Esophagus (tissue), 2 donors: ENCODE results near the gene USP31. TPM values are rescaled to one million over a fixed set of nuclear protein-coding genes. Genes with fewer than 3 reads are reported as not detected.
A peak's percentile ranks its signal among the peaks of the same experiment; 100 is the strongest.

Experiments used
- H3K27ac ChIP-seq, 2 donors: one replicate each; pipeline ENCODE4 v1.5.1; 2013; ENCODE audit warnings: low read depth in 2 of 2, mild to moderate bottlenecking in 2 of 2, inconsistent platforms in 1 of 2, low read length in 1 of 2, moderate library complexity in 1 of 2
- H3K27me3 ChIP-seq, 2 donors: one replicate each; pipeline ENCODE4 v1.6.1; 2013; ENCODE audit warnings: low read length in 2 of 2, control low read depth in 1 of 2, mild to moderate bottlenecking in 1 of 2; ENCODE audit not compliant: insufficient read depth in 2 of 2, control insufficient read depth in 1 of 2
- H3K36me3 ChIP-seq, 2 donors: one replicate each; pipeline ENCODE4 v1.6.1; 2013; ENCODE audit warnings: low read length in 1 of 2; ENCODE audit not compliant: control insufficient read depth in 2 of 2, insufficient read depth in 2 of 2
- H3K4me1 ChIP-seq, 2 donors: one replicate each; pipeline ENCODE4 v1.6.1; 2013; ENCODE audit warnings: low read length in 1 of 2; ENCODE audit not compliant: control insufficient read depth in 2 of 2, insufficient read depth in 2 of 2
- H3K4me3 ChIP-seq, 2 donors: one replicate each; pipeline ENCODE4 v1.5.1; 2013; ENCODE audit warnings: low read length in 2 of 2, mild to moderate bottlenecking in 2 of 2, low read depth in 1 of 2, moderate library complexity in 1 of 2
- H3K9me3 ChIP-seq, 2 donors: one replicate each; pipeline ENCODE4 v1.6.1; 2013; ENCODE audit warnings: mild to moderate bottlenecking in 2 of 2, low read depth in 1 of 2, low read length in 1 of 2, moderate library complexity in 1 of 2; ENCODE audit not compliant: control insufficient read depth in 2 of 2, insufficient read depth in 1 of 2
- WGBS, 2 donors: extraction: QIAGEN DNeasy Blood & Tissue Kit; methylation state at CpG; one replicate each; pipeline ENCODE4 v1.1.7; 2013; 5-methylcytosine and 5-hydroxymethylcytosine counted together
- polyA plus RNA-seq, 2 donors: library from polyadenylated mRNA; stranded (reverse); fragments of 200-250 nt; gene quantifications; one replicate each; pipeline ENCODE4 v1.2.3, GENCODE V29; 2013
- donor health status: healthy with polysubstance abuse.
- donor health status: Bipolar disorder and iron deficiency.

USP31 gene, protein sequence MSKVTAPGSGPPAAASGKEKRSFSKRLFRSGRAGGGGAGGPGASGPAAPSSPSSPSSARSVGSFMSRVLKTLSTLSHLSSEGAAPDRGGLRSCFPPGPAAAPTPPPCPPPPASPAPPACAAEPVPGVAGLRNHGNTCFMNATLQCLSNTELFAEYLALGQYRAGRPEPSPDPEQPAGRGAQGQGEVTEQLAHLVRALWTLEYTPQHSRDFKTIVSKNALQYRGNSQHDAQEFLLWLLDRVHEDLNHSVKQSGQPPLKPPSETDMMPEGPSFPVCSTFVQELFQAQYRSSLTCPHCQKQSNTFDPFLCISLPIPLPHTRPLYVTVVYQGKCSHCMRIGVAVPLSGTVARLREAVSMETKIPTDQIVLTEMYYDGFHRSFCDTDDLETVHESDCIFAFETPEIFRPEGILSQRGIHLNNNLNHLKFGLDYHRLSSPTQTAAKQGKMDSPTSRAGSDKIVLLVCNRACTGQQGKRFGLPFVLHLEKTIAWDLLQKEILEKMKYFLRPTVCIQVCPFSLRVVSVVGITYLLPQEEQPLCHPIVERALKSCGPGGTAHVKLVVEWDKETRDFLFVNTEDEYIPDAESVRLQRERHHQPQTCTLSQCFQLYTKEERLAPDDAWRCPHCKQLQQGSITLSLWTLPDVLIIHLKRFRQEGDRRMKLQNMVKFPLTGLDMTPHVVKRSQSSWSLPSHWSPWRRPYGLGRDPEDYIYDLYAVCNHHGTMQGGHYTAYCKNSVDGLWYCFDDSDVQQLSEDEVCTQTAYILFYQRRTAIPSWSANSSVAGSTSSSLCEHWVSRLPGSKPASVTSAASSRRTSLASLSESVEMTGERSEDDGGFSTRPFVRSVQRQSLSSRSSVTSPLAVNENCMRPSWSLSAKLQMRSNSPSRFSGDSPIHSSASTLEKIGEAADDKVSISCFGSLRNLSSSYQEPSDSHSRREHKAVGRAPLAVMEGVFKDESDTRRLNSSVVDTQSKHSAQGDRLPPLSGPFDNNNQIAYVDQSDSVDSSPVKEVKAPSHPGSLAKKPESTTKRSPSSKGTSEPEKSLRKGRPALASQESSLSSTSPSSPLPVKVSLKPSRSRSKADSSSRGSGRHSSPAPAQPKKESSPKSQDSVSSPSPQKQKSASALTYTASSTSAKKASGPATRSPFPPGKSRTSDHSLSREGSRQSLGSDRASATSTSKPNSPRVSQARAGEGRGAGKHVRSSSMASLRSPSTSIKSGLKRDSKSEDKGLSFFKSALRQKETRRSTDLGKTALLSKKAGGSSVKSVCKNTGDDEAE (N-terminal part only)
- 1 to 10 TPM; 3.3 to 6.5 TPM for polyA plus RNA-seq

DNA sequence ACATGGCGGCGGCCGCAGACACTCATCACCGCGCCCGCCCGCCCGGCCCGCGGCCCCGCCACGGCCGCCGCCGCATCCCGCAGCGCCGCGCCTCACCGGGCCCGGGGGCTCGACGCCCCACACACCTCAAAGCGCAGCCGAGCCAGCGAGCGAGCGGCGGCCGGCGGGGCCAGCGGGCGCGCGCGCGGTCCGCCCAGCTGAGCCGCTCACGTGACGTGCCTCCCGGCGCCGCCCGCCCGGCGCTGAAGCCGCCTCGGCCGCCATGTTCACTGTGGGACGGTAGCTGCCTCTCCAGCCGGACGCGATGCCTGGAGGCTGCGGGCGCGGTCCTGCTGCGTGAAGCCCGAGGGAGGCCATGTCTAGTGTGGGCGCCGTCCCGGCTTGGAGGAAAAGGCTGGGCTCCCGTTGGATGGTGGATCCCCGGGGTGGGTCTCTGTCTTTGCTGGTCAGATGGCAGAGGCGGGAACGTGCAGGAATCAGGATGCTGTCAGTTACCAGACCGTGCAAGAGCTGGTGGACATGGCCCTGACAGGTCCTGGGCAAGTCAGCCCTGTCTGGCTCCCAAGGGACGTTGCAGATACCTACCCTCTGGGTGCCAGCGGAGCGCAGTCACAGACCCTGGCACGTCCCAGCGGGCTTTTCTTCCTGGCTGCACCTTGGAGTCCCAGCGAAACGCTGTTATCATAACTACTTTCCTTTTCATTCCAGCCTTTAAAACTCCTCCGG lies at the start of gene USP31:
Gene USP31, minus strand, starts transcription at position 186 of the 726 bp plus-strand sequence. Its CDS starts 182 bp downstream, at position 4.
- Histone ChIP-seq H3K36me3 (no peaks in the 10 kb centered on the region), H3K4me1 (peaks cover 3 to 6% of the 10 kb centered on the region in 2 donors), H3K9me3 (no peaks in the 10 kb centered on the region), H3K27ac (peak within 1 kb of the TSS; percentile 91 to 95), H3K27me3 (no peaks in the 10 kb centered on the region), H3K4me3 (peak within 1 kb of the TSS; percentile 64 to 80)
- 1% methylated on average over 53 to 75 of the region's 75 CpGs for WGBS, 2 donors

DNA sequence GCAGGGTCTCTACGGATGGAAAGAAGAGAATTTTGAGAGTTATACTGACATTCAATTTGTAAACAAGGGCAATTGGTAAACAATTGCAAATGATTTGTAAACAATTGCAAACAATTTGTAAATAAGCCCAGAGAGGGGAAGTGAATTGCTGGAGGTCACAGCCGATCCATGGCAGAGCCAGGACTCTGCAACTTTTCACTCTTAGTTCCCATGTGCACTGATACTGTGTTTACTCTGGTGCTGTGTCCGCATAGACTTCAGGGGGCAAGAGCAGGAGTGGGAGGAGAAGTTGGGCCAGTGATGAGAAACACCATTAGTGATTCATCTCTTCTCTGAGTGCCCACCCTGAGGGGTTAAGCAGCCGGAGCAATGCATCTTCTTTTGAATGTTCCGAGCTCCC lies 47.3 kb upstream of the USP31 start:
- Histone ChIP-seq H3K4me1 (no peaks in the 10 kb centered on the region), H3K27me3 (peaks cover 0 to 3% of the 10 kb centered on the region in 2 donors), H3K36me3 (peaks cover 0 to 5% of the 10 kb centered on the region in 2 donors), H3K27ac (no peak overlapping the region), H3K4me3 (no peak overlapping the region), H3K9me3 (no peaks in the 10 kb centered on the region)
- WGBS, 2 donors, result 59 to 70% methylated on average over 5 of the region's 5 CpGs

DNA sequence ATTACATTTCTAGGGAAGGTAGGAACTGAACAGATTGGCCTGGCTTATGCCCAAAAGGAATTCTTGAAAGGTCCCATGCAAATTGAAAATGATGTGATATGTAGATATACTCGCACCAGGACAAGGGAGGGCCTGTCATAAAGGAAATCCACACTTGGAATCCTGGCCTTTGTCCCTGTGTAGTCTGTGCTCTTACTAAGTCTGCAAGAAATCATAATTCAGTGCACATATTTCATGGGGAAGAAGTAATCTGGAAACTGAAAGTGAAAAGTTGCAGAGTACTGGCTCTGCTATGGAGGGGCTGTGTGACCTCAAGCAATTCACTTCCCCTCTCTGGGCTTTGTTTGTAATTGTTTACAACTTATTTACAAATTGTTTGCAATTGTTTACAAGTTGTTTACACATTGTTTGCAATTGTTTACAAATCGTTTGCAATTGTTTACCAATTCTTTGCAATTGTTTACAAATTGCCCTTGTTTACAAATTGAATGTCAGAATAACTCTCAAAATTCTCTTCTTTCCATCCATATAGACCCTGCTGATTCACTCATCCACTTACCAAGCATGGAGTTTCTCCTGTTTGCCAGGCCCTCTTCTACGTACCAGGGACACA lies 46.2 kb upstream of the USP31 start:
- WGBS, 2 donors, result 53 to 63% methylated on average over 3 of the region's 3 CpGs
- no peak overlapping the region for H3K4me3 ChIP-seq
- H3K27me3 ChIP-seq, result no peaks in the 10 kb centered on the region
- peaks cover 0 to 5% of the 10 kb centered on the region in 2 donors for H3K36me3 ChIP-seq
- H3K9me3 ChIP-seq, result no peaks in the 10 kb centered on the region
- no peaks in the 10 kb centered on the region for H3K4me1 ChIP-seq
- no peak overlapping the region for H3K27ac ChIP-seq

DNA sequence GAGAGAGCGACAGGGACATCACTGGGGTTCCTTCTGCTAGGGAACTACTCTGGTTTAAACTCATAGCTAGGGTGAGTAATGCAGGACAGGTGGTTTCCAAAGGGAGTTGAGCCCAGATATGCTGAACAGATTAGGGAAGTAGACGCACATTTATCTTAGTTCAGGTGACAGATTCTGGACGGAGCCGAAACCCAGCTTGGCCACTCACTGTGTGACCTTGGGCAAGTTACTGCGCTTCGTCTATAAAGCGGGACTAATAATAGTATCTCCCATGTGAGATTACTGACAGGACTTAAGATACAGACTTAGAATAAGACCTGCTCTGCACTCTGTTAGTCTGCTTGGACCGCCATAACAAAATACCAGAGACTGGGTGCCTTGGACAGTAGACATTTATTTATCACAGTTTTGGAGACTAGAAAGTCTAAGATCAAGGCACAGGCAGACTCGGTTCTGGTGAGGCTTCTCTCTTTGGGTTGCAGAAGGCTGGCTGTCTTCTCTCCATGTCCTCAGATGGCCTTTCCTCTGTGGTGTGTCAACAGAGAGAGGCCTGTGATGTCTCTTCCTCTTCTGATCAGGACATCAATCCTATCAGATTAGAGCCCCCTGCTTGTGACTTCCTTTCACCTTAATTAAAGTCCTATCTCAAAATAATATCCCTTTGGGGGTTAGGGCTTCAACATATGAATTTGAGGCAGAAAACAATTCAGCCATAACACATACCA lies 45.4 kb upstream of the USP31 start:
- WGBS, 2 donors, result 67 to 80% methylated on average over 9 of the region's 9 CpGs
- Histone ChIP-seq H3K4me1 (no peaks in the 10 kb centered on the region), H3K27me3 (no peaks in the 10 kb centered on the region), H3K4me3 (no peak overlapping the region), H3K36me3 (peaks cover 0 to 5% of the 10 kb centered on the region in 2 donors), H3K9me3 (no peaks in the 10 kb centered on the region), H3K27ac (no peak overlapping the region)

DNA sequence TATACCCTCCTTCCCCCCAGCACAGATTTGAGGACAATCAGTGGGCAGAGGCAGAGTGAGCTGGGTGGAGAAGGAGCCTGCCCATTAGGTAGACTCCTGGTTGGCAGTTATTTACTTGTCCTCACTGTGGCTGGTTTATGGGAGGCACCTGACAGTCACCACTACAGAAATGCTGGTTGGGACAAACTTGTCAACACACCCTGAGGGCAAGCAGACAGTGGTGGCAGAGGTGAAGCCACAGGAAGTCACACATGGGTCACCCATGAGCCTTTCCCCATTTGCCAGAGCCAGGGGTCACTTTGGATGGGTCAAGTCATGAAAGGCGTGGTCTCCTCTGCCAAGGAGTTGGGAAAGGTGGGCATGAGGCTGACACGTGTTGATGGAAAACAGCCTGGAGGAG lies 39.7 kb upstream of the USP31 start:
- WGBS, 2 donors, result 82 to 85% methylated on average over 2 of the region's 2 CpGs
- Histone ChIP-seq H3K4me1 (no peaks in the 10 kb centered on the region), H3K27ac (peak overlapping the region in 1 of 2 donors; percentile 20), H3K9me3 (no peaks in the 10 kb centered on the region), H3K36me3 (peaks cover 0 to 9% of the 10 kb centered on the region in 2 donors), H3K27me3 (no peaks in the 10 kb centered on the region), H3K4me3 (no peak overlapping the region)

DNA sequence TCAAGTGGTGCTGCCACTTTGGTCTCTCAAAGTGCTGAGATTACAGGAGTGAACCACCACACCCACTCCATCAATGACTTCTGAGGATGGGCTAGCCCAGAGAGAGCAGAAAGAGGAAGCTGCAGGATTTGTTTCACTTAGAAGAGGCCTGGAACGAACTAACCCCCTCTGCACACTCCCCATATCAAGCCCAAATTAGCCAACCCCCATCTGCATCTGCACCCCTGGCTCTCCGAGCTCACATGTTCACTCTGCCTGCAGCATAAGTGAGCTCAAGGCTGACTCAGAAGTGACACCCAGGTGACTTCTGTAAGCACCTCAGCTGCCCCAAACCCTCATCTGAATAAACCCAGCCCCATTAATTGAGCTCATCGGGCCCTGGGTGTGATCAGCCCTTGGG lies 38.1 kb upstream of the USP31 start:
- peaks cover 0 to 9% of the 10 kb centered on the region in 2 donors for H3K36me3 ChIP-seq
- peak overlapping the region in 1 of 2 donors; percentile 50 for H3K27ac ChIP-seq

DNA sequence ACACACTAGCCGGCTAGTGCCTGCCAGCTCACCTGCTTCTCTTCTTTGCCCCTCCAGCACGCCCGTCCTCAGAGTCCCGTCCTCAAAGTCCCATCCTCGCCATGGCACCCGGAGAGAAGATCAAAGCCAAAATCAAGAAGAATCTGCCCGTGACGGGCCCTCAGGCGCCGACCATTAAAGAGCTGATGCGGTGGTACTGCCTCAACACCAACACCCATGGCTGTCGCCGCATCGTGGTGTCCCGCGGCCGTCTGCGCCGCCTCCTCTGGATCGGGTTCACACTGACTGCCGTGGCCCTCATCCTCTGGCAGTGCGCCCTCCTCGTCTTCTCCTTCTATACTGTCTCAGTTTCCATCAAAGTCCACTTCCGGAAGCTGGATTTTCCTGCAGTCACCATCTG lies 36.9 kb upstream of the USP31 start:
- no peak overlapping the region for H3K27ac ChIP-seq
- H3K4me3 ChIP-seq, result no peak overlapping the region
- H3K36me3 ChIP-seq, result peaks cover 0 to 9% of the 10 kb centered on the region in 2 donors
- H3K9me3 ChIP-seq, result no peaks in the 10 kb centered on the region
- H3K4me1 ChIP-seq, result peaks cover 2 to 6% of the 10 kb centered on the region in 2 donors
- no peaks in the 10 kb centered on the region for H3K27me3 ChIP-seq
- 73 to 76% methylated on average over 24 of the region's 24 CpGs for WGBS, 2 donors

More for the DNA sequence above, 38.1 kb upstream of the USP31 start:
- Histone ChIP-seq H3K4me3 (no peak overlapping the region), H3K4me1 (peaks cover 0 to 6% of the 10 kb centered on the region in 2 donors), H3K9me3 (no peaks in the 10 kb centered on the region), H3K27me3 (no peaks in the 10 kb centered on the region)
- WGBS, 2 donors, result 64 to 66% methylated on average over 3 of the region's 3 CpGs

DNA sequence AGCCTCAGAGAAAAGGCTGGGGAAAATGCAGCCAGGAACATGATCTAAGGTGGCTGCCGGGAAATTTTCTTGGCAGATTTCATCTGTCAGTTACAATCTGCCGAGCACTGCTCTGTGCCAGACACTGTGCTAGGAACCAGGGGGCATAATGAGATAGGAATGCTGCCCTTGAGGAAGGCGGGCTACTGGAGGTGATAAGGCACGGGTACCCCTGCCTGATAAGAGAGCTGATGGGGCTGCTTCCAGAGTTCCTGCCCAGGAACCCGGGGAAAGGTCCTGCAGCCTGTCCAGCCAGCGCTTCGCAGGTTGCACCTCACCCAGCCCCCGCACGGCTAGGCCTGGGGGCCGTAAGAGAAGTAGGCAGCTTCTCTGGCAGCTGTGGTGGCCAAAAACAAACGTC lies 36.4 kb upstream of the USP31 start:
- Histone ChIP-seq H3K27me3 (no peaks in the 10 kb centered on the region), H3K9me3 (no peaks in the 10 kb centered on the region), H3K4me1 (peaks cover 2 to 6% of the 10 kb centered on the region in 2 donors), H3K4me3 (peak overlapping the region in 1 of 2 donors; percentile 19), H3K27ac (no peak overlapping the region), H3K36me3 (peaks cover 0 to 9% of the 10 kb centered on the region in 2 donors)
- 33 to 37% methylated on average over 11 of the region's 11 CpGs for WGBS, 2 donors
